ENCODE data around the gene DOK6.

The DOK6 gene

GRCh38 chr18:69758458-69758857 lies 357.8 kb downstream of the DOK6 start:
- DNase-seq: no peak

GRCh38 chr18:69759046-69759445 lies 358.4 kb downstream of the DOK6 start:
- DNase-seq: no peak

- no peak for DNase-seq
Observed at GRCh38 chr18:69763002-69763401, 362.3 kb downstream of the DOK6 start.

- DNase-seq: no peak
Observed at GRCh38 chr18:69763821-69764220, 363.1 kb downstream of the DOK6 start.

- no peak for DNase-seq
Observed at GRCh38 chr18:69770238-69770637, 369.6 kb downstream of the DOK6 start.

GRCh38 chr18:69774831-69775230 lies 374.1 kb downstream of the DOK6 start:
- no peak for DNase-seq

GRCh38 chr18:69777248-69777647 lies 376.6 kb downstream of the DOK6 start:
- DNase-seq: no peak

GRCh38 chr18:69778680-69779079 lies 378.0 kb downstream of the DOK6 start:
- DNase-seq: no peak

- no peak for DNase-seq
Observed at GRCh38 chr18:69780851-69781250, 380.2 kb downstream of the DOK6 start.

- no peak for DNase-seq
Observed at GRCh38 chr18:69784815-69785214, 384.1 kb downstream of the DOK6 start.

GRCh38 chr18:69785466-69785865 lies 384.8 kb downstream of the DOK6 start:
- DNase-seq: no peak

GRCh38 chr18:69786427-69786826 lies 385.7 kb downstream of the DOK6 start:
- DNase-seq: no peak

GRCh38 chr18:69787825-69788547 lies 387.3 kb downstream of the DOK6 start:
- no peak for DNase-seq

- DNase-seq: no peak
Observed at GRCh38 chr18:69789794-69790193, 389.1 kb downstream of the DOK6 start.

- DNase-seq: no peak
Observed at GRCh38 chr18:69790649-69791048, 390.0 kb downstream of the DOK6 start.

- no peak for DNase-seq
Observed at GRCh38 chr18:69795791-69796190, 395.1 kb downstream of the DOK6 start.

- no peak for DNase-seq
Observed at GRCh38 chr18:69804776-69805501, 404.3 kb downstream of the DOK6 start.

- no peak for DNase-seq
Observed at GRCh38 chr18:69808399-69808798, 407.7 kb downstream of the DOK6 start.

GRCh38 chr18:69813559-69813958 lies 412.9 kb downstream of the DOK6 start:
- no peak for DNase-seq

- DNase-seq: no peak
Observed at GRCh38 chr18:69814861-69815385, 414.2 kb downstream of the DOK6 start.

- DNase-seq: no peak
Observed at GRCh38 chr18:69817335-69817940, 416.8 kb downstream of the DOK6 start.

- DNase-seq: no peak
Observed at GRCh38 chr18:69819460-69819859, 418.8 kb downstream of the DOK6 start.

- DNase-seq: no peak
Observed at GRCh38 chr18:69820538-69820937, 419.9 kb downstream of the DOK6 start.

GRCh38 chr18:69830189-69830588 lies 429.5 kb downstream of the DOK6 start:
- no peak for DNase-seq
